Measurements from ENCODE around the gene HTRA2. TPM values are rescaled to one million over a fixed set of nuclear protein-coding genes. Genes with fewer than 3 reads are reported as not detected.

The HTRA2 gene
- total RNA-seq, 2 donors from 2014 or later: 22.3 to 23.0 TPM

- ATAC-seq (peak; percentile 10), DNase-seq (peak in 1 of 2 donors; percentile 57)
- intact Hi-C loops (cut with DNase I, micrococcal nuclease): no loop called here
Observed at GRCh38 chr2:74499267-74499939, 30.3 kb upstream of the HTRA2 start, which contains the start of gene LBX2. LBX2 (minus strand) TSS chr2:74499603; CDS start chr2:74499537, 66 bp downstream.

- DNase-seq: no peak
- intact Hi-C loops (cut with DNase I, micrococcal nuclease): no loop called here
- ATAC-seq: no peak
Observed at GRCh38 chr2:74499940-74500577, 29.7 kb upstream of the HTRA2 start.

- intact Hi-C loops (cut with DNase I, micrococcal nuclease): no loop called here
- DNase-seq (no peak), ATAC-seq (no peak)
Observed at GRCh38 chr2:74500578-74500946, 29.2 kb upstream of the HTRA2 start.

GRCh38 chr2:74501335-74502071 is 28.2 kb upstream of the HTRA2 start:
- intact Hi-C loops (cut with DNase I, micrococcal nuclease): no loop called here
- ATAC-seq: no peak
- DNase-seq: no peak

GRCh38 chr2:74502147-74502719 is 27.5 kb upstream of the HTRA2 start:
- DNase-seq (peak; percentile 72 to 80), ATAC-seq (peak; percentile 71)
- intact Hi-C loops (cut with DNase I, micrococcal nuclease): no loop called here

GRCh38 chr2:74502720-74503505 is 26.8 kb upstream of the HTRA2 start:
- DNase-seq (peak; percentile 87 to 91), ATAC-seq (peak; percentile 69)
- intact Hi-C loops (cut with DNase I, micrococcal nuclease): no loop called here

- ATAC-seq (no peak), DNase-seq (no peak)
- intact Hi-C loops (cut with DNase I, micrococcal nuclease): no loop called here
Observed at GRCh38 chr2:74503506-74504475, 25.9 kb upstream of the HTRA2 start.

GRCh38 chr2:74504591-74504990 is 25.1 kb upstream of the HTRA2 start:
- intact Hi-C loops (cut with DNase I, micrococcal nuclease): no loop called here
- no peak for ATAC-seq

GRCh38 chr2:74505448-74506246 is 24.1 kb upstream of the HTRA2 start:
- ATAC-seq (no peak), DNase-seq (no peak)
- intact Hi-C loops (cut with DNase I, micrococcal nuclease): no loop called here

More at GRCh38 chr2:74504591-74504990, 25.1 kb upstream of the HTRA2 start:
- DNase-seq: no peak

- ATAC-seq (peak; percentile 89), DNase-seq (peak; percentile 100)
- intact Hi-C loops (cut with DNase I, micrococcal nuclease): no loop called here
Observed at GRCh38 chr2:74507145-74507925, 22.4 kb upstream of the HTRA2 start, which contains the start of gene PCGF1. PCGF1 (minus strand) TSS chr2:74507695; CDS start chr2:74507668, 27 bp downstream.

- ATAC-seq (peak; percentile 52), DNase-seq (peak; percentile 60 to 63)
- intact Hi-C loops (cut with DNase I, micrococcal nuclease): no loop called here
Observed at GRCh38 chr2:74507926-74508520, 21.7 kb upstream of the HTRA2 start.

GRCh38 chr2:74510272-74510671 is 19.5 kb upstream of the HTRA2 start:
- intact Hi-C loops (cut with DNase I, micrococcal nuclease): no loop called here
- no peak for ATAC-seq

GRCh38 chr2:74511104-74511989 is 18.4 kb upstream of the HTRA2 start:
- DNase-seq (no peak), ATAC-seq (no peak)
- intact Hi-C loops (cut with DNase I, micrococcal nuclease): no loop called here

More at GRCh38 chr2:74510272-74510671, 19.5 kb upstream of the HTRA2 start:
- no peak for DNase-seq

GRCh38 chr2:74512744-74513604 is 16.8 kb upstream of the HTRA2 start:
- no peak for ATAC-seq
- intact Hi-C loops (cut with DNase I, micrococcal nuclease): no loop called here
- DNase-seq: no peak
